Stimulated activated CD8-positive, alpha-beta memory T cell treated with anti-CD3 and anti-CD28 coated beads, Interleukin-12 subunit alpha, Interleukin-12 subunit beta, amount 100 ng/mL, for 24 hours (primary cell): ENCODE results near the gene PDE1A.

ENCODE experiments used
- DNase-seq: peaks from one replicate; pipeline ENCODE4 v3.0.0-alpha.2; 2020; ENCODE audit errors: extremely low read depth

The PDE1A gene

DNA sequence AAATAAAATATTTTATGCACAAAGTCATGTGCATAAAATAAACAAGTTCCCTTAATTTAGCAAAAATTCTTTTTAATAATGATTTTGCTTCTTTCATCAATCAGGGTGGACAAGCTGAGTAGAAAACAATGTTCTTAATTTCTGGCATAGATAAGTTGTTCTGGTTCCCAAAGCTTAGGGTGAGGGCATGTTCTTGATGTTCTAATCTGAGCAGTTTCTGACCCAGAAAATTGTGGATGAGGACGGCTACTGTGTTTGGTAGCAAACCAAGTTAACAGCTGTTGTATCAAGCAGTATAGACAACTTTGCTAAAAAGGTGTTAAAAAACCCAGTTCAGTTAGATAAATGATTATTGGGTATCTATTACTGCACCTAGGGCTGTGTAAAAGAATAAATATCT is 158.9 kb downstream of the PDE1A start:
- DNase-seq: no peak

DNA sequence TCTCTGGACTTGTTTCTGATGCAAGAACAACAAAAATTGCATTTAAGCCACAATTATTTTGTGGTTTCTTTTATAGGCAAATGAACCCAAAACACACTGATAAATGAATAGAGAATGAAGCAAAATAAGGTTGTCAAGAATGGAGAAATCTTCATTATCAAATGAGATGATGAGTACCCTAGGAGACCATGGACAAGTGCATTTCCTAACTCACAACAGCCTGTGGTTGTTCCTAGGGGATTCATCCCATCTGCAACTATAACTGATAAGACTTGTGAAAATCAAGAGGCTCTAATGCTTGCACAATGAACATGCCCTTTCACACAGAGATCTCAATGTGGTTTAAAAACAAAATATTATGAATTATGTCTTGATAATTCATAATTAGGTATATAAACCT is 159.9 kb downstream of the PDE1A start:
- DNase-seq: no peak

DNA sequence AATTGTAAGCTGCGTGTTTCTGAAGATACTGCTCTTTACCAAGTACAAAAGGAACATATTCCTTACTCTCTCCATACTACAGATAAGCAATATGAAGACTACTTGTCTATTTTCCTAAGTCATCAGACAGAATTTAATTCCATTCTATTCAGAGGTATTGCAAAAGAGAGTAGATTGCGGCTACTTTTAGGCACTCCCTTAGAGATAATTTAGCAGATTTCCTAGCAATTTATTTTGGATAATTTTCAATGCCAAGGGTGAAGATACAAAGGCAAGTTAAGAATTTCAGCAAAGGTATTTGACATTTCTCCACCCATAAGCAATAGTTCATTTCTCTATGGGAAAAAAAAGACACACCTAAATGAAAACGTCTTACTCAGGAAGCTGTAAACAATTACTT is 161.1 kb downstream of the PDE1A start:
- DNase-seq: no peak

DNA sequence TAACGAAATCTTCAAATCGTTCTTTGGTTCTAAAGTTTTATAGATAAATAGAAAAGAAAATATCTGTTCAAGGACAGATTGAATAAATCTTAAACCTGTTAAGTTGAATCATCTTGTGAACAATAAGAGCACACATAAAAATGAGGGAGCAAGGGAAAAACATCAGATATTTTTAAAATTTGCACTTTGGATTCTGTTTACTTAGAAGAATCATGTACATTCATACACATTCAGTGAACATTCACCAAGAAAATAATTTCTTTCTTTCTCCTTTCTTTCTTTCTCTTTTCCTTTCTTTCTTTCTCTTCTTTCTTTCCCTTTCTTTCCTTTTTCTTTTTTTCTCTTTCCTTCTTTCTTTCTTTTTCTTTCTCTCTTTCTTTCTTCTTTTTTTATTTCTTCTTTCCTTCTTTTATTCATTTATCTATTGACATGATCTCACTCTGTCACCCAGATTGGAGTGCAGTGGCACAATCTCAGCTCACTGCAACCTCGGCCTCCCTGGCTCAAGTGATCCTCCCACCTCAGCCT is 164.9 kb downstream of the PDE1A start:
- no peak for DNase-seq

DNA sequence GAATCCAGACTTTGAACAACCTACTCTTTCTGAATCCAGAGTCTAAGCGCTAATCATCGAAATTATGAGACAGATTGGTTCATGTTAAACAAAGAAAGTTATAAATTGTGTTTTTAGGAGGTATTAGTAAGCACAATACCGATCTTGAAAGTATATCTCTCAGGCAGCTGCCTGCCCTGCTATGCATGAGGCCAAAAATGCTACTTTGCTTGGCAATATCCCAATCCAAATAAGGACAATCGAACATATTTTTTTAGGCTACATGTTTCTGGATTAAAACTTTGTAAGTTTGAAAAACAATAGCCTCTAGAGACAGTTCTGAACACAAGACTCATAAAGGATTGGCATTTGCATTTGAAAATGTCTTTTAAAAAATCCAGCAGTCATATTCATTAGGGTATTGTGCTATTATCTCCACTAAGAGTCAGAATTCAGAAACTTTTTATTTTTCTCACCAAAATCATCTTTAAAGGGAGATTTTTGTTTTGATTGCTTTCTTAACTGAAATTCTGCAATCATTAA is 167.1 kb downstream of the PDE1A start:
- DNase-seq: no peak

DNA sequence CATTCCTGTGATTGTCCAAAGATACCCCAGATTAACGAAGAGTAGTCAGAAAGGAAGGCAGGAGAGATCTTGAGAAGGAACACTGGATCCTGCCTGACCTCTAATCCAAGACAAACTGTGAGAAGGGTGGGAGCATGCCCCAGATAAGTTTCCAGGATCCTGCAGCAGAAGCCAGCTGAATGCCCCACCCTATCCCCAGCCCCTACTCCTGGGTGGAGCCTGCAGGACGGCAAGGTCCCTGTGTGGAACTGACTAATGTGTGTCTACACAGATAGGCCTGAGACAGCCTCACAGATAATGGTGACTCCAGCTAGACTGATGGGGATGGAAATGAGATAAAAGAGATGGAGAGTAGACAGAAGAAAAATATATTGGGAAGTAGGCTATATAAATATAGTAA is 174.3 kb downstream of the PDE1A start:
- no peak for DNase-seq

DNA sequence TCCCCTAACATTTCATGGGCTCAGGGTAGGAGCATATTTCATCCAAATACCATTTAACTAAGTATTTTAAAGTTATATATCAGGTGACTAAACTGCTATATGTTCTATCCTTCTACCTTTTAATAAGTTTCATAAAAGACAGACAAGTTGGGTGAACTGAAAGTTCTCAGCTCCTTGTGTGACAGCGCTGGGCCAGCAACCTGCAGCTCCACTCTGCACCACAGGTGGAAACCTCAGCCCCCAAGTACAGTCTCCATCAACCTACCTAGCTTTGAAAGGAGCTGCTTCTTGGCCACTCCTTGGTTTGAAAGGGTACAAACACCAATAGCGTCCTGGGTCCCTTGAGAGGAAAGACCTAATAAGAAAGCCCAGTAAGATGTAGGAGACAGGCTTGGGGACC is 177.9 kb downstream of the PDE1A start:
- DNase-seq: no peak

DNA sequence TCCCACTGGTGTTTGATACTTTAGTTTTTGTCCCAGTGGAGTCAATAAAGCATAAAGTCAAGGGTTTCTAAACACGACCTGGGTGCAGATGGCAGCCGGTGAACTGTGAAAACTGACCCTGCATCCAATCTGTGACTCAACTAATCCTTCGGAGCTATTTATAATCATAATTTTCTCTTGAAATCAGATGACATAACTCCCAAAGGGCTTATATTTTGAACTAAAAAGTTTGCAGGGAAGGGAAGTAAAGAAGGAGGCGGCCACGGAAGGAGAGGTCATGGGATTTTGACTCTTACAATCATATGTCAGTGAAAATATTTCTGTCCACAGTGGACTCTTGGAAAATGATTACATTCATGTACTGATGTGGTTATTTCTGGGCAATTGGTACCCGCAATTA is 178.5 kb downstream of the PDE1A start:
- no peak for DNase-seq

DNA sequence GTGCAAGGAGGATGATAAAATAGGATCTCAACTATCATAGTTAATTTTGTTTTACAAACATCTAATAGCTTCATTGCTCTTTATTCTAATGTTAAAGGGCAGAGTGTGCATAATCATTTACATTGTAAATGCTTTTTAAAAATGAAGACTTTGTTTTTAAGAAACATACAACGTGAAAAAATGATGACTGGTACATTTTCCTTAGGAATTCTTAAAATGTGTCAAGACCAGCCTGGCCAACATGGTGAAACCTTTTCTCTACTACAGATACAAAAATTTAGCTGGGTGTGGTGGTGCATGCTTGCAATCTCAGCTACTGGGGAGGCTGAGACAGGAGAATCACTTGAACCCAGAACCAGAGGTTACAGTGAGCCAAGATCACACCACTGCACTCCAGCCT is 179.0 kb downstream of the PDE1A start:
- DNase-seq: no peak

DNA sequence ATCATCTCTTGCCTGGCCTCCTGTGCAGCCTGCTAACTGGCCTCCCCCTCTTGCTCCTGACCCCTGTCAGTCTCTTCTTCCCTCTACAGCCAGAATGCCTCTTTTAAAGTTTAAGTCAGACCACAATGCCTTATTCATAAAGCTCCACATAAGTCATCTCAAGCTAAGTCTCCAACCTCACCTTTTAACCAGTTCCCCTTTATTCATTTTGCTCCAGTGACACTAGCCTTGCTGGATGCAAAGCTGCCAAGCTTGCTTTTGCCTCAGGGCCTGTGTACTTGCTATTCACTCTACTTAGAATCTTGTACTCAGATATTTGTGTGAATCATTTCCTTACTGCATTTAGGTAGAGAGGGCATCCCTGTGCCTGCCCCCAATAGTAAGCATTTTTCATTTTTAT is 180.9 kb downstream of the PDE1A start:
- no peak for DNase-seq

DNA sequence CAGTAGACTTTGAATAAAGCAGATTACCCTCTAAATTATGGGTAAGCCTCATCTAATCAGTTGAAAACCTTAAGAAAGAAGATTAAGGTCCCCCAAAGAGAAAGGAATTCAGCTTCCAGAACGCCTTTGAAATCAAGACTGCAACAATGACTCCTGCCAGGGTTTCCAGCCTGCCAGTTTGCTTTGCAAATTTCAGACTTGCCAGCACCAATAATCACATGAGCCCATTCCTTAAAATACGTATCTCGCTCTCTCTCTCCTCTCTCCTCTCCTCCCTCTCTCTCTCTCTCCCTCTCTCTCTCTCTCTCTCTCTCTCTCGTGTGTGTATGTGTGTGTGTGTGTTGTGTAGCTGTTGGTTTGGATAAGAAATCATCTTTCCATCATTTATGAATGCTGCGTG is 184.2 kb downstream of the PDE1A start:
- no peak for DNase-seq

DNA sequence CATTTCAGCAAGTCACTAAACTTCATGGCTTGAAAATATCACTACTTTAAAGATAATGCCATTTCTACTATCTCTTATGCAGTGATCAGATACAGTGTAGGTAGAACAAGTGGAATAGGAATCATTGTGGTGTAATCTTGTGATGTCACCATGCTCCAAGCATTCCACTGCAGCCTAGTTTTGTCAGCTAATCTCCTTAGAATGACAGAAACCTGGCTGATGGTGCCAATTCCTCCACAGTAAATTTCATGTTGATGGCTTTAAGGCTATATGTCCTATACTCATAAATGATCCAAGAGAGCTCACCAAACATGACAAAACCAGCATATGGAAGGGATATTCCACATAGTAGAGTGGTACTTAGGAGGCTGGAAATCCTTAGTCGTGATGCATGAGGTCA is 184.9 kb downstream of the PDE1A start:
- no peak for DNase-seq

DNA sequence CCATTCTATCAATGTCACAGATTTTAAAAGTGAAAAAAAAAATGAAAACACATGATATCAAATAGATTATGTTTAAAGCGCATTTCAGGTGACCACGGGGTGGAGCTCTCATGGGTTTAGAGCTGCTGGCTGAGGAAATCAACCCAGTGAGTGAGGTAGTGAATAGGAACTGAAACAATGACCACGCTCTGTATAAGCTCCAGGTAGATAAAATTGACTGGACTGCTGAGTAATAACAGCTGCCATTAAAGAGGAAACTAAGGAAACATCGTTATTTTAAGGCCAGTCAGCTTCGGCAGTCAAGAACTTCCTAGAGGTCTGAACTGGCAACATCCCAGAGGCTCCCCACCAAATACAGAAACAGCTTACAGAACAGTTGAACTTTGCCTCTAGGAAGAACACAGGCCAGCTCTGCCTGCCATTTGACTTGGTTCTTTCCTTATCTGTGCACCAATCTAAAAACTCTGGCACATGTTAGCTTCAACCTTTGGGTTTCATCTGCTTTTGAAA is 185.9 kb downstream of the PDE1A start:
- no peak for DNase-seq

DNA sequence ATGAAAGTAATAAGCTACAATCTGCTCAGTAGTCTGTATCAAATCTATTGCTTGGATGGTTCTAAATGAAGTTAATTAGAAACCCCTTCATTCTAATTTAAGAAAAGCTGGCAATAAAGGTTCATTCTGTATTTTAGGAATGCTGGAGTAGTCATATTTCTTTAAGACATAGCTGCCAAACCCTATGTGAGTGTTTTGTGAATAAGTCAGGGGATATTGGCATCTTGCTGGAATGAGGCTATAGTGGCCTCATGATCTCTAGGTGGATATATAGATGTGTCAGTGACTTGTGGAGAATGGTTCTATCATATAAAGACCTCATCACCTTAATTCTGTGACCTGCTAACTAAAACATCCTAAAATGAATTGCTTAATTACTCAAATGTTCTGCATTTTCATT is 196.3 kb downstream of the PDE1A start:
- no peak for DNase-seq

DNA sequence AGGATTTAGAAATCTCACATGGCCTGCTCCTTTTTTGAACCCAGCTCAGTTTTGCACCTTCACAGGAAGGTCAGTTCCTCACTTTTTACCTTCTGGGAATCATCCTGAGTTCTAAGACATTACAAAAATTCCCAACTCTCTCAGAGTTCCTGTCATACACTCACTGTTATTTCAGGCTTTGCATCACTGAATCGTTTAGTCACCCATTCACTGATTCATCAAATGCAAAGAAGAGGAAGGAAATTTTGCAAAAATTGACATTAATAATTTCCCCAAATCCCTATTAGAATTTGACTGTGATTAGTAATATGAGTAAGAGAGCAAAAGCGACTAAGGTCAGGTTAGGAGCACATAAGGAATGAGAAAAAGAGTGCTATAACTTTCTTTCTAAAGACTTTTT is 197.5 kb downstream of the PDE1A start:
- no peak for DNase-seq

DNA sequence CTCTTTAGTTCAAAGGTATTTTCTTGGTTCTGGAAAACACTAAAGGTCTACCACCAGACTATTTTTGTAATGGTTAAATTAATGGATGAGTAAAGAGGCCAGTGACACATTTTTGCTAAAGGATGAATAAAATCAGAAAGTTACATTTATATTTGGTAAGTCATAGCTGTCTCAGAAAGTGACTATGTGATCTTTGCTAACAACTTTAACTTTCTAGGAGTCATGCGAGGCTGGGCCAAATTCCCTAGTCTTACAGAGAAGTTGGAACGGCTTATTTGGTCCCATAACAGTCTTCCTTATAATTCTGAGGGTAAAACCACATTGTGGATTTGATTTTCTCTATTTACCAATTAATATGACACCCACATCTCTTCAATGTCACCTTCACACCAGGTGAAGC is 198.1 kb downstream of the PDE1A start:
- DNase-seq: no peak

DNA sequence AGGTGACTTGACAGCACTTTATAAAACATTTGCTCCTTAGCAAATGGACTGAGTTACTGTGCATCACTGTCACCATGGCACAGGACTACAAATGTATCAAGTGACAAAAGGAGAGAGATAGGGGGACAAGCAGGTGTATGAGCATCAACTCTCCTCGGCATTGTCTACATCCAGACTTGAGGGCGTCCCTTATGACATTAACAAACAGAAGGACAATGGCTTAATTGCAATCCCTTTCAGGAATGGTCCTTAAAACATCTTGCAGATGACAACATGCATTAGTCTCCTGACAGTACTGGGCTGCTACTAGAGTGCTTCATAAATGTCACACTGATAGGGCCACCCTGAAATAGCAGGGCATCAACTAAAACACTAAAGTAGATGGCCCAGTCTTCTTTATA is 198.8 kb downstream of the PDE1A start:
- DNase-seq: no peak

DNA sequence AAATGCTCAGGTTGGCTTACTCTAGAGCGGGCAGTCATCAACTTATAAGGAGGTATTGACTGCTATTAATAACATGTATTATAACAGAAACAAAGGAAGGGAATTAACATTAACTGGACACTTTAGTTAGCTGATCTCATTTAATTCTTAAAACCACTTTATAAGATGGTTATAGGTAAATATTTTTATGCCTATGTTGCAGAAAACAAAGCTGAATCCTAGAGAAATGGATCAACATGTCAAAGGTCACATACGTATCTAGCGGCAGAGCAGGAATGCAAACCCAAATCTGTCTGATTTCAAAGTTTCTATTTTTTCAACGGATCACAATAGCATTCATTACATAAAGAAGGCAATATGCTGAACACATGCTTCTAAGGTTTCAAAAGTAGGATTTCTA is 200.0 kb downstream of the PDE1A start:
- no peak for DNase-seq

DNA sequence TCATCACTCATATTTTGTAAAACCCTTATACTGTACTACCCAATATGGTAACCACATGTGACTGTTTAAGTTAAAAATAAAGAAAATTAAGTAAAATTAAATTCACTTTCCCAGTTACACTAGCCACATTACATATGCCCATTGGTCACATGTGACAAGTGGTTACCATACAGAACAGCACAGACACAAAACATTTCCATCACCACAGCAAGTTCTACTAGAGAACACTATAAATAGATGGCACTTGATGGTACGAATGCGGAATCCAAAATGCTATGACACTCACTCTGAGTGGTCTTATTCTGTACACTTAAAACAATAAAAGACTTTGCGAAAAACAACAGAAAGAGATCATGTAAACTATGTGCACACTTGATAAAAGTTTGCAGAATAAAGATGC is 202.2 kb downstream of the PDE1A start:
- DNase-seq: no peak

DNA sequence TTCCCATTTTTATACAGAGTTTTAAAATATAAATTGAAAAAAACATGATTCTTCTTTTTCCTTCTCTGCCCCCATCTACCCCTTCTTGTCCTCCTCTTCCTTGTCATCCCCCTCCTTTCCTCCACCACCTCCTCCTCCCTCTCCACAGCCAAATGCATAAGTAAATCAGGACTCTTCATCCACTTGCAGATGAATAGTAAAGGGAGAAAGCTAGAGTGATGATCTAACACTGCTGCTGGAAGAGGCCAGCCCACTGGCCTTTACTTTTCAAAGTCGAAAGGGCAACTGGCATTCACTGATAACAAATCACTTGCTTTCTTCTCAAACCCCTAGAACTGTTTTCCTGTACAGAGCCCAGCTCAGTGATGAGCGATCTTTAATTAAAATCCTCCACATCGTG is 205.8 kb downstream of the PDE1A start:
- DNase-seq: no peak

DNA sequence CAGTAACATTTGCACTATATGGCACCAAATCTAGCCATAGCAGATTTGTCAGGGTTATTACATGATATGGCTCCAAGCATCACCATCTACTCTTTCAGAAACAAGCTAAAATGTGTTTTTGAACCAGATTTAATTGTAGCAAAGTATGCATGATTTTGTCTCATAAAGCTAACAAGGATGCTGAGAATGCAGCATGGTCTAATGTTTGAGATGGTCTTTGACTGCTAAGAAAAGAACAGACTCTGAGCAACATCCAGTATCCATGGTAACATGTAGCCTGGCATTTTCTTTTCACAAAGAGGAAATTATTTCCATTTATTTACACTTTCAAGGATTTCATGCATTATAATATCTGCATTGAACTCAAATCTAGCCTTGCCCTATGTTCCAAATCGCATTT is 206.5 kb downstream of the PDE1A start:
- no peak for DNase-seq

DNA sequence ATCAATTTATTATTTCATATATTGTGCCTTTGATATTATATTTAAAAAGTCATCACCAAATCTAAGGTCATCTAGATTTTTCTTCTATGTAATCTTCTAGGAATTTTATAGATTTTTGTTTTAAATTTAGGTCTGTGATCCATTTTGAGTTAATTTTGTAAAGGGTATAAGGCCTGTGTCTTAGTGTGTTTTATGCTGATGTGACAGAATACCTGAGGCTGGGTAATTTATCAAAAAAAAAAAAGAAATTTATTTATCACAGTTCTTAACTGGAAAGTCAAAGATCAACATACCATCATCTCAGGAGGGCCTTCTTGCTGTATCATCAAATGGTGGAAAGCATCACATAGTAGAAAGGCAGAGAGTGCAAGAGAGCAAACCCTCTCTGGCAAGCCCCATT is 216.2 kb downstream of the PDE1A start:
- DNase-seq: no peak

DNA sequence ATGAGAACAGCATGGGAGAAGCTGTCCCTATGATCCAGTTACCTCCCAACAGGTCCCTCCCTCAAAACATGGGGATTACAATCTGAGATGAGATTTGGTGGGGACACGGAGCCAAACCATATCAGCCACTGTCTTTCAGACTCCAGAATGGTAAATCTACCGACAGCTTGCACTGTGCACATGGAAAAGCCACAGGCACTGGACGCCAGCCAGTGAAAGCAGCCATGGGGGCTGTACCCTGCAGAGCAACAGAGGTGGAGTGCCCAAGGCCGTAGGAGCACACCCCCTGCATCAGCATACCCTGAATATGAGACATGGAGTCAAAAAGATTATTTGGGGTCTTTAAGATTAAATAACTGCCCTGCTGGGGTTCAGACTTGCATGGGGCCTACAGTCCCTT is 218.4 kb downstream of the PDE1A start:
- DNase-seq: no peak

DNA sequence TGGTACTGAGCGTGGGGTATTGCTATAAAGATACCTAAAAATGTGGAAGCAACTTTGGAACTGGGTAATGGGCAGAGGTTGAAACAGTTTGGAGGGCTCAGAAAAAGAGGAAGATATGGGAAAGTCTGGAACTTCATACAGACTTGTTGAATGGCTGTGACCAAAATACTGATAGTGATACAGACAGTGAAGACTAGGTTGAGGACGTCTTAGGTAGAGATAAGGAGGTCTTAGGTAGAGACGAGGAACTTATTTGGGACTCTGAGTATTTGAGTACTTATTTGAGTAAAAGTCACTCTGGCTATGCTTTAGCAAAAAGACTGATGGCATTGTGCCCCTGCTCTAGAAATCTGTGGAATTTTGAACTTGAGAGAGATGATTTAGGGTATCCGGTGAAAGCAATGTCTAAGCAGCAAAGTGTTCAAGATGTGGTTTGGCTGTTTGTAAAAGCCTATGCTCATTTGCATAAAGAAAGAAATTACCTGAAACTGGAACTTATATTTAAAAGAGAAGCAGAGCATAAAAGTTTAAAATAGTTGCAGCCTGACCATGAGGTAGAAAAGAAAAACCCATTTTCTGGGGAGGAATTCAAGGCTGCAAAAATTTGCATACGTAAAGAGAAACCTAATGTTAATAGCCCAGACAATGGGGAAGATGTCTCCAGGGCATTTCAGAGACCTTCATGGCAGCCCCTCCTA is 219.6 kb downstream of the PDE1A start:
- no peak for DNase-seq
